K562 (cell line): ENCODE data around the gene SLC12A1. TPM values are rescaled to one million over a fixed set of nuclear protein-coding genes. Genes with fewer than 3 reads are reported as not detected.
A peak's percentile ranks its signal among the peaks of the same experiment; 100 is the strongest.

ENCODE experiments used
- CREB3L1 ChIP-seq: fragments of 450-650 bp; IDR thresholded peaks from 2 replicates; pipeline ENCODE4 v1.6.1; 2014; ENCODE audit warnings: low read depth, mild to moderate bottlenecking, moderate library complexity, borderline replicate concordance
- ELF4 ChIP-seq: fragments of 450-650 bp; formaldehyde crosslinking; IDR thresholded peaks from 2 replicates; pipeline ENCODE4 v1.4.0; 2022; ENCODE audit warnings: missing genetic modification characterization
- FIP1L1 ChIP-seq: fragments of 200-400 bp; formaldehyde crosslinking; IDR thresholded peaks from 2 replicates; pipeline ENCODE4 v1.6.1; 2018; ENCODE audit warnings: mild to moderate bottlenecking, low read depth, low read length; ENCODE audit not compliant: poor library complexity, severe bottlenecking
- FOXO4 ChIP-seq: fragments of 450-650 bp; formaldehyde crosslinking; IDR thresholded peaks from 2 replicates; pipeline ENCODE4 v1.4.0; 2020; ENCODE audit warnings: mild to moderate bottlenecking, moderate library complexity
- ILK ChIP-seq: fragments of 450-650 bp; IDR thresholded peaks from 2 replicates; pipeline ENCODE4 v1.6.1; 2016; ENCODE audit warnings: missing genetic modification characterization, low read depth, mild to moderate bottlenecking, missing compliant biosample characterization, moderate library complexity, borderline replicate concordance
- MAFF ChIP-seq: IDR thresholded peaks from 2 replicates; pipeline ENCODE4 v1.6.1; 2012; ENCODE audit warnings: low read length, improper control_type of control experiment
- MAZ ChIP-seq, 2 experiments: fragments of 450-650 bp in 1 of 2; sonication (generic) in 1 of 2; formaldehyde crosslinking; IDR thresholded peaks in 1 of 2; conservative IDR thresholded peaks in 1 of 2; 2 replicates each; pipeline versions ENCODE4 v1.4.0 to v1.5.0; 2020; ENCODE audit warnings: mild to moderate bottlenecking in 1 of 2, missing genetic modification reagents in 1 of 2
- NCOA1 ChIP-seq: fragments of 450-650 bp; IDR thresholded peaks from 2 replicates; pipeline ENCODE4 v1.6.1; 2016; ENCODE audit warnings: low read depth
- NR1H2 ChIP-seq: sonication (generic); formaldehyde crosslinking; IDR thresholded peaks from 2 replicates; pipeline ENCODE4 v1.4.0; 2020; ENCODE audit warnings: mild to moderate bottlenecking, missing genetic modification reagents
- PHB2 ChIP-seq: fragments of 450-650 bp; IDR thresholded peaks from 2 replicates; pipeline ENCODE4 v1.6.1; 2017; ENCODE audit warnings: low read depth
- POLR3G ChIP-seq: IDR thresholded peaks from 2 replicates; pipeline ENCODE4 v1.6.1; 2011; ENCODE audit not compliant: insufficient read length, insufficient replicate concordance; ENCODE audit errors: extremely low read depth
- RAD21 ChIP-seq, 2 experiments: fragments of 250-450 bp in 1 of 2; fragments of 450-650 bp in 1 of 2; sonication (Bioruptor Pico) in 1 of 2; formaldehyde crosslinking in 1 of 2; IDR thresholded peaks in 1 of 2; conservative IDR thresholded peaks in 1 of 2; 2 replicates each; pipeline versions ENCODE4 v1.4.0 to v1.8.0; 2020 to 2022; ENCODE audit warnings: mild to moderate bottlenecking in 2 of 2, moderate library complexity in 1 of 2
- SAP30 ChIP-seq: fragments of 200-600 bp; sonication (generic); IDR thresholded peaks from 2 replicates; pipeline ENCODE4 v1.6.1; 2012; ENCODE audit warnings: borderline replicate concordance, low read depth, mild to moderate bottlenecking, moderate library complexity, low read length, control low read depth, inconsistent platforms; ENCODE audit not compliant: insufficient read depth, poor library complexity, severe bottlenecking
- SMARCC2 ChIP-seq: fragments of 450-650 bp; IDR thresholded peaks from 2 replicates; pipeline ENCODE4 v1.6.1; 2017; ENCODE audit warnings: antibody characterized with exemption, moderate library complexity, mild to moderate bottlenecking, low read depth
- TCFL5 ChIP-seq: fragments of 250-450 bp; sonication (Bioruptor Pico); conservative IDR thresholded peaks from 2 replicates; pipeline ENCODE4 v1.6.1; 2021; ENCODE audit warnings: mild to moderate bottlenecking, moderate library complexity, matching md5 sums
- XRCC5 ChIP-seq: fragments of 200-400 bp; formaldehyde crosslinking; IDR thresholded peaks from 2 replicates; pipeline ENCODE4 v1.6.1; 2017; ENCODE audit warnings: low read depth, mild to moderate bottlenecking, low read length
- ZHX1 ChIP-seq: fragments of 150-350 bp; conservative IDR thresholded peaks from 2 replicates; pipeline ENCODE4 v1.6.1; 2014; ENCODE audit warnings: low read length
- ZNF384 ChIP-seq: IDR thresholded peaks from 2 replicates; pipeline ENCODE4 v1.6.1; 2012; ENCODE audit warnings: low read depth, low read length, improper control_type of control experiment
- polyA plus RNA-seq, 8 experiments: library from polyadenylated mRNA; depleted of rRNA in 4 of 8; stranded (reverse) in 5 of 8; unstranded in 3 of 8; fragments of >200 nt; fragmentation: Nextera tagmentation in 2 of 8; fragmentation: Illumina TruSeq in 1 of 8; extraction: Ambion mirVana in 2 of 8; extraction: Trizol in 1 of 8; gene quantifications; 2 replicates each; pipeline versions ENCODE4 v1.2.1 to v1.2.3, GENCODE V29; 2011 to 2014; ENCODE audit warnings: inconsistent platforms in 1 of 8, missing spikeins in 1 of 8
- total RNA-seq, 7 experiments: library from RNA; depleted of rRNA in 6 of 7; stranded (reverse); fragments of >200 nt in 6 of 7; fragmentation: Illumina TruSeq in 2 of 7; extraction: Trizol in 2 of 7; gene quantifications; 2 replicates each; pipeline versions ENCODE4 v1.2.1 to v1.2.3, GENCODE V29; 2011 to 2021; ENCODE audit warnings: low replicate concordance in 1 of 7
- TF ChIP-seq, protein P1 (sequence below): sonication (generic); formaldehyde crosslinking; IDR thresholded peaks from 2 replicates; pipeline ENCODE4 v1.8.1; 2022; ENCODE audit warnings: missing genetic modification reagents

SLC12A1 gene
- total and polyA plus RNA-seq, 9 of the 15 experiments (the other 6 are each of a cell fraction or from before 2014, with no cell fraction given), result not detected

DNA sequence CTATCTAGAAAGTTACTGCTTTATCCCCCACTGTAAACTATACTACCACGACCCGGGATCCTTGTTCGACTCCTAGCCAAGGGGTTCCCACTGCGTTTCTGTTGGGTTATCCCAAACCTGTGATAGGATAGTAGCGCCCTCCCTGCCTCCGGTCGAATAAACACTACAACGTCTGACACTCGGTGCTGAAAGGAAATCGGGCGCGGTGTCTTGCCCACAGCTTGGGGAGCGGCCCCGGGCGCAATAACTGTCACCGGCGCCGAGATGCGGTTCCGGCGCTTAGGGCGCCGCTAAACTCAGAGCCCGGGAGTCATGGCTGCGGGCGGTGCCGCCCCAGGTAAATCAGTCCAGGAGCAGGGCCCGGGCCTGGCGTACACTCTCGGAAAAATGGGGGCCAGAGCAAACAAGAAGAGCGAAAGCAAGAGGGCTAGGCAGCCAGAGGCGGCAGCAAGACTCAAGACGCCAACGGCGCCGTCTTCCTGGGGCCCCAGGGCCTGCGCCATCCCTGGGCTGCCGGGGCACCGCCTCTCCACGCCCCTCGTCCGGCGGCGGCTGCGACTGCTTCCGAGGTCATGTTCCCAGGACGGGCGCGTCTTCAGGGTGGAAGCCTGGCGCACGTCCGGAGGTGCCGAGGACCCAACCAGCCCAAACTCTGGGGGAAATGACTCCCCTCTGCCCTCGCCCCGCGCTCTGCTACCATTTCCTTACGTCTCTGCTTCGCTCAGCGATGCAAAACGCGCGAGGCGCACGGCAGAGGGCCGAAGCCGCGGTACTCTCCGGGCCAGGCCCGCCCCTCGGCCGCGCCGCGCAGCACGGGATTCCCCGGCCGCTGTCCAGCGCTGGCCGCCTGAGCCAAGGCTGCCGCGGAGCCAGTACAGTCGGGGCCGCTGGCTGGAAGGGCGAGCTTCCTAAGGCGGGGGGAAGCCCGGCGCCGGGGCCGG is 125.0 kb downstream of the SLC12A1 start, which contains the start of gene DUT (continued):
- TF ChIP-seq, protein P1, sequence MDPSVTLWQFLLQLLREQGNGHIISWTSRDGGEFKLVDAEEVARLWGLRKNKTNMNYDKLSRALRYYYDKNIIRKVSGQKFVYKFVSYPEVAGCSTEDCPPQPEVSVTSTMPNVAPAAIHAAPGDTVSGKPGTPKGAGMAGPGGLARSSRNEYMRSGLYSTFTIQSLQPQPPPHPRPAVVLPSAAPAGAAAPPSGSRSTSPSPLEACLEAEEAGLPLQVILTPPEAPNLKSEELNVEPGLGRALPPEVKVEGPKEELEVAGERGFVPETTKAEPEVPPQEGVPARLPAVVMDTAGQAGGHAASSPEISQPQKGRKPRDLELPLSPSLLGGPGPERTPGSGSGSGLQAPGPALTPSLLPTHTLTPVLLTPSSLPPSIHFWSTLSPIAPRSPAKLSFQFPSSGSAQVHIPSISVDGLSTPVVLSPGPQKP (CRISPR knock-in tag), result peak; percentile 70; the same call in 1 of the 2 replicates
- TF ChIP-seq SMARCC2, result no peak
- no peak for TF ChIP-seq ILK (tag)
- no peak for TF ChIP-seq ELF4
- TF ChIP-seq NR1H2 (CRISPR knock-in tag), result no peak
- TF ChIP-seq NCOA1, result no peak
- peak; percentile 54 for TF ChIP-seq FIP1L1
- TF ChIP-seq XRCC5, result 0 out of 2 replicates have a peak, but pooled peaks have one; percentile 34
- TF ChIP-seq TCFL5 (CRISPR knock-in tag), result no peak
- TF ChIP-seq PHB2, result no peak
- peak; percentile 91 for TF ChIP-seq SAP30
- TF ChIP-seq MAFF, result no peak
- 0 out of 2 replicates have a peak, but pooled peaks have one; percentile 41 for TF ChIP-seq ZHX1
- peak in 1 of 2 experiments; percentile 59; a peak in 2 of 4 replicates for TF ChIP-seq MAZ (CRISPR knock-in tag; conservative IDR thresholded peaks at IDR 0.05 in 1 of 2, IDR thresholded peaks at IDR 0.05 in 1 of 2)
- no peak for TF ChIP-seq FOXO4
- TF ChIP-seq RAD21 (CRISPR knock-in tag; conservative IDR thresholded peaks at IDR 0.05 in 1 of 2, IDR thresholded peaks at IDR 0.05 in 1 of 2), result no peak
- peak; percentile 50; the same call in 1 of the 2 replicates for TF ChIP-seq CREB3L1
- TF ChIP-seq POLR3G, result no peak
- TF ChIP-seq ZNF384, result no peak
